OCI-M2 (cell line): ENCODE data around the gene NEK9.

ENCODE experiments used
- DNase-seq: peaks from one replicate; lab custom pipeline; 2025; ENCODE audit not compliant: unreplicated experiment; lab: John Stamatoyannopoulos, UW

The NEK9 gene

GRCh38 chr14:75042035-75042434, 84.8 kb downstream of the NEK9 start:
- DNase-seq, result no peak

DNA sequence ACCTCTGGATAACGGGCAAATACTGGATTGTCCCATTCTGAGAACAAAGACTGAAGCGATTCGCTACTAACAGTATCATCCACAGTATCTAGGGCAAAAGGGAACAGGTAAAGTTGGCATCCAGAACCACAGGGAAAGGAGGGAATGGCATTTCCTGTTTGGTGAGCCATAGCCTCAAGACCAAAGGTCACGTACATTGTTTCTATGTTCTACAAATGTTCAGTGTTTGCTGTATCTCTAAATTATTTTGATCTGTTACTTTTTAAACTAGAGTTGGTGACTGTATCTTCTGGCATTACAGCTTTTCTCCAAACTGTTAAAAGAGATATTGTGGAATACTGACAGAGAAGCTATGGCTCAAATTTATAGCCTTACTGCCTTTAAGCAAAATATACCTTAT, 85.2 kb downstream of the NEK9 start:
- DNase-seq, result no peak

DNA sequence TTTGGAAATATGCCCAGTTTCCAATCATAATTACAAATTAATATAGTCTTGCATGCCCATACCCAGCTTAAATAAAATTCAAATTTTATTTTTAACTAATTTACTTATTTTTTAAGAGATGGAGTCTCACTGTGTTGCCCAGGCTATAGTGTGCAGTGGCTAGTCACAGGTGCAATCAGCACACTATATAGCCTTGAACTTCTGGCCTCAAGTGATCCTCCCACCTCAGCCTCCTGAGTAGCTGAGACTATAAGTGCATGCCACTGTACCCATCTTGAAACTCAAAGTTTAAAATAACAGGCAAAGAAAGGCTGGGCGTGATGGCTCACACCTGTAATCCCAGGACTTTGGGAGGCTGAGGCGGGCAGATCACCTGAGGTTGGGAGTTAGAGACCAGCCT, 85.9 kb downstream of the NEK9 start:
- no peak for DNase-seq

DNA sequence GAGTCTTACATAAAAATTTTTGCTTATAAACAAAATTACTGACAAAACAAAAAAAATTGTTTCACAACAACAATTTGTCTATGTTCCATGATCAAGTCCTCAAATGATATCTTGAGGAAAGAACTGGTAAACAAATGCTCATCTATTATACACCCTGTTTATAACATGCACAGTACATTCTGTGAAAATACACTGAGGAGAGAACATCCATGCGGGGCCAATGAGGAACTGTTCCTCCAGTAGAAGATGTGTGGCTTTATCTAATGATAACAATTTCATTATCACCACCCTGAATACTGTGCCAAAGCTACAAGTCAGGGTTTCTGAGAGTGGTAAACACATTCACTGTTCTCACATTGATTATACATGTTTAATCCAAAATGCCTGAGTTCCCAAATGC, 86.3 kb downstream of the NEK9 start:
- DNase-seq, result no peak

- no peak for DNase-seq
These were observed 93.9 kb downstream of the NEK9 start for GRCh38 chr14:75032939-75033338.

DNA sequence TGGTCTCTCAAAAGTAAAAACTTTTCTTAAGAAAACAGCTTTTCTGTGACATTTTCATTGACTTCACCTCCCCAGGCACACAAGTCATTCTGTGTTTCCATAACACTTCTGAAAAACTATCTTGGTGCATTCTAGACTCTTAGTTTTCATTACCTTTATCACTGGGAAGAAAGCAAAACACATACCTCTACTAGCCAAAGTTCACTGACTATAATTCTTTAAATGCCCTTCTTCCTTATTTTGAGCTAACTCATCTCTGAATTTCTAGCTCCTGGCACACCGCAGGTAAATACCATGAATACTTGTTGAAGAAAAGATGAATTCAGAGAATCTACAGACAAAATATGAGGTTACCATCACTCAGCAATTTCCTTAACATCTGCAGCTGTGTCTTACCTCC, 96.7 kb downstream of the NEK9 start:
- DNase-seq, result no peak
